H1 (cell line): ENCODE data around the gene NMRAL1. TPM values are rescaled to one million over a fixed set of nuclear protein-coding genes. Genes with fewer than 3 reads are reported as not detected.
A peak's percentile ranks its signal among the peaks of the same experiment; 100 is the strongest.

Experiments
- CBX5 ChIP-seq: fragments of 300-800, 300-1000 bp; sonication (generic); IDR thresholded peaks from 2 replicates; pipeline ENCODE4 v1.7.1; 2016; ENCODE audit warnings: antibody characterized with exemption, low read length, low read depth
- FOSL1 ChIP-seq: IDR thresholded peaks from 2 replicates; pipeline ENCODE4 v1.6.1; 2011; ENCODE audit warnings: mild to moderate bottlenecking, low read depth, low read length, moderate library complexity; ENCODE audit not compliant: insufficient read depth
- NRF1 ChIP-seq: IDR thresholded peaks from 2 replicates; pipeline ENCODE4 v1.6.1; 2011; ENCODE audit warnings: mild to moderate bottlenecking, low read depth, low read length, improper control_type of control experiment
- POU5F1 ChIP-seq: IDR thresholded peaks from 2 replicates; pipeline ENCODE4 v1.6.1; 2011; ENCODE audit warnings: low read depth, mild to moderate bottlenecking, low read length, moderate library complexity
- RFX5 ChIP-seq: IDR thresholded peaks from 2 replicates; pipeline ENCODE4 v1.6.1; 2011; ENCODE audit warnings: low read depth, low read length, improper control_type of control experiment, borderline replicate concordance
- SIRT6 ChIP-seq: IDR thresholded peaks from one replicate; pipeline ENCODE4 v1.7.1; 2012; ENCODE audit warnings: low read length, inconsistent platforms
- SRF ChIP-seq: IDR thresholded peaks from 2 replicates; pipeline ENCODE4 v1.6.1; 2011; ENCODE audit warnings: mild to moderate bottlenecking, low read depth, low read length, moderate library complexity
- polyA plus RNA-seq, 7 experiments: library from polyadenylated mRNA; depleted of rRNA in 3 of 7; stranded (reverse) in 5 of 7; unstranded in 2 of 7; fragments of >200 nt in 5 of 7; fragments of 200-250 nt in 2 of 7; gene quantifications; 1 replicate in 5 of 7; 2 replicates in 1 of 7; 4 replicates in 1 of 7; pipeline versions ENCODE4 v1.2.1 to v1.2.3, GENCODE V29; 2011 to 2013; ENCODE audit warnings: missing spikeins in 2 of 7, mixed read lengths in 2 of 7
- total RNA-seq: library from RNA; stranded (reverse); fragmentation: NEBNext Ultra II Directional; extraction: Animal tissue kit (Norgen Biotek cat#: 25700); gene quantifications from 2 replicates; pipeline ENCODE4 v1.2.1, GENCODE V29; 2021
- TF ChIP-seq, protein P1 (sequence below): fragments of 300-600 bp; sonication (generic); IDR thresholded peaks from 2 replicates; pipeline ENCODE4 v1.7.1; 2012; ENCODE audit warnings: low read length, moderate library complexity, mild to moderate bottlenecking, inconsistent platforms; ENCODE audit not compliant: insufficient replicate concordance
- TF ChIP-seq, protein P2 (sequence below): IDR thresholded peaks from 2 replicates; pipeline ENCODE4 v1.6.1; 2012; ENCODE audit warnings: inconsistent platforms

Gene NMRAL1
- total and polyA plus RNA-seq, 2 of the 8 experiments (the other 6 are each of a cell fraction or from before 2014, with no cell fraction given), result 66.8 to 143 TPM

DNA sequence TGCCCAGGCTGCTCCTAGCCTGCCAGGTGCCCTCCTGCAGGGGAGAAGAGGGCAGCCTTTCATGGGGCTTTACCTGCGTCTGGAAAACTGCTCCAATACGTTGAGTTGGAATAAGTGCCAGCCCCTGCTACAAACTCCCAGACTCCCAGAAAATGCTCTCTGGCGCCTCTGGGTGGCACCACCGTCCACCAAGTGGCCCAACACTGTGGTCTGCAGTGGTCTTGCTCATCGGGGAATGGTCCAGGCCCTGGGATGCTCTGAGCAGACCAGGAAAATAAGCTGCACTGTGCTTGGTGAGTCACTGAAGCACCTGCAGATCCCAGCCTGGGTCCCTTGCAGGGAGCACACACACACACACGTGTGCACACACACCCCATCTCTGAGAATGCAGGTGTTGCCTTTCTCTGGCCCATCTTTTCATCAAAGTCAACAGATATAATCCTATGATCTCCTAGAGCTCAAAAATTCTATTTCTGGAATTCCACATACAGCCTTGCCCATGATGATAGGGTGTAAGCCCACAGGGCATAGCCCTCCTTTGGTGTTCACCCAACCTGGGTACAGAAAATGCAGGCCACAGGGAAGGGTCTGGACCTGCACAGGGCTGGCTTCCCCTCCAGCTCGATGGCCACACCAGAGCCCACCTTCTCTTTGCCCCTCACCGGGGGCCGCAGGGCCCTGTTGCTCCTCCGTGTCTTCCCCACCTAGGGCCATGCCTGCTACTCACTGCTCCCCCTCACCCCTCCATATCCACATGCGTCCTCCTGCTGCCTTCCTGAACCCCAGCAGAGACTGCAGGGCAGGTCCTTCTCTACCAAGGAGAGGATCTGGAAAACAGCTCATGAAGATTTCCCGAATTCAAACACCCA, 43.6 kb upstream of the NMRAL1 start (continued):
- TF ChIP-seq, protein P1, sequence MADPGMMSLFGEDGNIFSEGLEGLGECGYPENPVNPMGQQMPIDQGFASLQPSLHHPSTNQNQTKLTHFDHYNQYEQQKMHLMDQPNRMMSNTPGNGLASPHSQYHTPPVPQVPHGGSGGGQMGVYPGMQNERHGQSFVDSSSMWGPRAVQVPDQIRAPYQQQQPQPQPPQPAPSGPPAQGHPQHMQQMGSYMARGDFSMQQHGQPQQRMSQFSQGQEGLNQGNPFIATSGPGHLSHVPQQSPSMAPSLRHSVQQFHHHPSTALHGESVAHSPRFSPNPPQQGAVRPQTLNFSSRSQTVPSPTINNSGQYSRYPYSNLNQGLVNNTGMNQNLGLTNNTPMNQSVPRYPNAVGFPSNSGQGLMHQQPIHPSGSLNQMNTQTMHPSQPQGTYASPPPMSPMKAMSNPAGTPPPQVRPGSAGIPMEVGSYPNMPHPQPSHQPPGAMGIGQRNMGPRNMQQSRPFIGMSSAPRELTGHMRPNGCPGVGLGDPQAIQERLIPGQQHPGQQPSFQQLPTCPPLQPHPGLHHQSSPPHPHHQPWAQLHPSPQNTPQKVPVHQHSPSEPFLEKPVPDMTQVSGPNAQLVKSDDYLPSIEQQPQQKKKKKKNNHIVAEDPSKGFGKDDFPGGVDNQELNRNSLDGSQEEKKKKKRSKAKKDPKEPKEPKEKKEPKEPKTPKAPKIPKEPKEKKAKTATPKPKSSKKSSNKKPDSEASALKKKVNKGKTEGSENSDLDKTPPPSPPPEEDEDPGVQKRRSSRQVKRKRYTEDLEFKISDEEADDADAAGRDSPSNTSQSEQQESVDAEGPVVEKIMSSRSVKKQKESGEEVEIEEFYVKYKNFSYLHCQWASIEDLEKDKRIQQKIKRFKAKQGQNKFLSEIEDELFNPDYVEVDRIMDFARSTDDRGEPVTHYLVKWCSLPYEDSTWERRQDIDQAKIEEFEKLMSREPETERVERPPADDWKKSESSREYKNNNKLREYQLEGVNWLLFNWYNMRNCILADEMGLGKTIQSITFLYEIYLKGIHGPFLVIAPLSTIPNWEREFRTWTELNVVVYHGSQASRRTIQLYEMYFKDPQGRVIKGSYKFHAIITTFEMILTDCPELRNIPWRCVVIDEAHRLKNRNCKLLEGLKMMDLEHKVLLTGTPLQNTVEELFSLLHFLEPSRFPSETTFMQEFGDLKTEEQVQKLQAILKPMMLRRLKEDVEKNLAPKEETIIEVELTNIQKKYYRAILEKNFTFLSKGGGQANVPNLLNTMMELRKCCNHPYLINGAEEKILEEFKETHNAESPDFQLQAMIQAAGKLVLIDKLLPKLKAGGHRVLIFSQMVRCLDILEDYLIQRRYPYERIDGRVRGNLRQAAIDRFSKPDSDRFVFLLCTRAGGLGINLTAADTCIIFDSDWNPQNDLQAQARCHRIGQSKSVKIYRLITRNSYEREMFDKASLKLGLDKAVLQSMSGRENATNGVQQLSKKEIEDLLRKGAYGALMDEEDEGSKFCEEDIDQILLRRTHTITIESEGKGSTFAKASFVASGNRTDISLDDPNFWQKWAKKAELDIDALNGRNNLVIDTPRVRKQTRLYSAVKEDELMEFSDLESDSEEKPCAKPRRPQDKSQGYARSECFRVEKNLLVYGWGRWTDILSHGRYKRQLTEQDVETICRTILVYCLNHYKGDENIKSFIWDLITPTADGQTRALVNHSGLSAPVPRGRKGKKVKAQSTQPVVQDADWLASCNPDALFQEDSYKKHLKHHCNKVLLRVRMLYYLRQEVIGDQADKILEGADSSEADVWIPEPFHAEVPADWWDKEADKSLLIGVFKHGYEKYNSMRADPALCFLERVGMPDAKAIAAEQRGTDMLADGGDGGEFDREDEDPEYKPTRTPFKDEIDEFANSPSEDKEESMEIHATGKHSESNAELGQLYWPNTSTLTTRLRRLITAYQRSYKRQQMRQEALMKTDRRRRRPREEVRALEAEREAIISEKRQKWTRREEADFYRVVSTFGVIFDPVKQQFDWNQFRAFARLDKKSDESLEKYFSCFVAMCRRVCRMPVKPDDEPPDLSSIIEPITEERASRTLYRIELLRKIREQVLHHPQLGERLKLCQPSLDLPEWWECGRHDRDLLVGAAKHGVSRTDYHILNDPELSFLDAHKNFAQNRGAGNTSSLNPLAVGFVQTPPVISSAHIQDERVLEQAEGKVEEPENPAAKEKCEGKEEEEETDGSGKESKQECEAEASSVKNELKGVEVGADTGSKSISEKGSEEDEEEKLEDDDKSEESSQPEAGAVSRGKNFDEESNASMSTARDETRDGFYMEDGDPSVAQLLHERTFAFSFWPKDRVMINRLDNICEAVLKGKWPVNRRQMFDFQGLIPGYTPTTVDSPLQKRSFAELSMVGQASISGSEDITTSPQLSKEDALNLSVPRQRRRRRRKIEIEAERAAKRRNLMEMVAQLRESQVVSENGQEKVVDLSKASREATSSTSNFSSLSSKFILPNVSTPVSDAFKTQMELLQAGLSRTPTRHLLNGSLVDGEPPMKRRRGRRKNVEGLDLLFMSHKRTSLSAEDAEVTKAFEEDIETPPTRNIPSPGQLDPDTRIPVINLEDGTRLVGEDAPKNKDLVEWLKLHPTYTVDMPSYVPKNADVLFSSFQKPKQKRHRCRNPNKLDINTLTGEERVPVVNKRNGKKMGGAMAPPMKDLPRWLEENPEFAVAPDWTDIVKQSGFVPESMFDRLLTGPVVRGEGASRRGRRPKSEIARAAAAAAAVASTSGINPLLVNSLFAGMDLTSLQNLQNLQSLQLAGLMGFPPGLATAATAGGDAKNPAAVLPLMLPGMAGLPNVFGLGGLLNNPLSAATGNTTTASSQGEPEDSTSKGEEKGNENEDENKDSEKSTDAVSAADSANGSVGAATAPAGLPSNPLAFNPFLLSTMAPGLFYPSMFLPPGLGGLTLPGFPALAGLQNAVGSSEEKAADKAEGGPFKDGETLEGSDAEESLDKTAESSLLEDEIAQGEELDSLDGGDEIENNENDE, result no peak
- TF ChIP-seq, protein P2, sequence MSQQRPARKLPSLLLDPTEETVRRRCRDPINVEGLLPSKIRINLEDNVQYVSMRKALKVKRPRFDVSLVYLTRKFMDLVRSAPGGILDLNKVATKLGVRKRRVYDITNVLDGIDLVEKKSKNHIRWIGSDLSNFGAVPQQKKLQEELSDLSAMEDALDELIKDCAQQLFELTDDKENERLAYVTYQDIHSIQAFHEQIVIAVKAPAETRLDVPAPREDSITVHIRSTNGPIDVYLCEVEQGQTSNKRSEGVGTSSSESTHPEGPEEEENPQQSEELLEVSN, result no peak
- 0 out of 2 replicates have a peak, but pooled peaks have one; percentile 14 for TF ChIP-seq FOSL1
- TF ChIP-seq RFX5, result no peak
- no peak for TF ChIP-seq NRF1
- no peak for TF ChIP-seq SIRT6
- TF ChIP-seq SRF, result no peak
- no peak for TF ChIP-seq POU5F1
- TF ChIP-seq CBX5, result no peak
